ENCODE data around the gene ATP9A.

GRCh38 chr20:51553897-51554486 lies 214.2 kb downstream of the ATP9A start:
- TF ChIP-seq CTCF (conservative IDR thresholded peaks at IDR 0.05 in 1 of 2, IDR thresholded peaks at IDR 0.05 in 1 of 2; ENCODE audit: extremely low read depth in 1 of 2, insufficient read depth in 1 of 2, low read depth in 1 of 2, low read length in 2 of 2) (no peak), EZH2 (IDR thresholded peaks at IDR 0.05; ENCODE audit: borderline replicate concordance, low read length) (no peak)

Data from mammary epithelial cell (primary cell).